ENCODE data around the gene HTT. TPM values are rescaled to one million over a fixed set of nuclear protein-coding genes. Genes with fewer than 3 reads are reported as not detected.

The HTT gene
- polyA plus RNA-seq, 3 donors, result 1.8 to 27.1 (median 3.0) TPM

- DNase-seq, result peak; percentile 10 to 27 (median 19)
- Histone ChIP-seq H3K9ac (ENCODE audit: insufficient read depth, low read length, poor library complexity, severe bottlenecking) (peak overlapping the region; percentile 91), H3K4me1 (ENCODE audit: control insufficient read depth in 1 of 2, insufficient read depth in 2 of 2, low read length in 2 of 2) (peaks cover 44 to 64% of the 10 kb centered on the region in 2 donors)
Measured at GRCh38 chr4:3040452-3041191, 33.9 kb upstream of the HTT start.

More at GRCh38 chr4:3040452-3041191, 33.9 kb upstream of the HTT start:
- H3K27me3 Mint-ChIP-seq (ENCODE audit: low read depth in 3 of 3), result peaks cover 8 to 41% (median 18%) of the 10 kb centered on the region in 3 donors
- Histone ChIP-seq H3K27me3 (ENCODE audit: control insufficient read depth in 2 of 2, insufficient read depth in 2 of 2, low read length in 2 of 2) (peaks cover 0 to 3% of the 10 kb centered on the region in 2 donors), H2AFZ (ENCODE audit: insufficient read depth, low read depth, low read length, poor library complexity, severe bottlenecking) (peak overlapping the region; percentile 67), H3K4me3 (replicated peaks in 1 of 3; ENCODE audit: low read depth in 2 of 3, low read length in 3 of 3) (peak overlapping the region; percentile 35 to 77 (median 58)), H3K79me2 (ENCODE audit: insufficient read depth, low read length) (peaks cover 13% of the 10 kb centered on the region), H3K4me2 (replicated peaks; ENCODE audit: extremely low read depth, low read length, poor library complexity, severe bottlenecking) (peak overlapping the region; percentile 80), H4K20me1 (ENCODE audit: insufficient read depth, low read length) (no peaks in the 10 kb centered on the region), H3K27ac (ENCODE audit: low read depth in 1 of 2, low read length in 2 of 2) (peak overlapping the region in 1 of 2 donors; percentile 98), H3K36me3 (replicated peaks in 1 of 2; ENCODE audit: control insufficient read depth in 1 of 2, insufficient read depth in 2 of 2, low read length in 2 of 2) (no peaks in the 10 kb centered on the region), H3K9me3 (replicated peaks in 1 of 2; ENCODE audit: control insufficient read depth in 1 of 2, insufficient read depth in 1 of 2, low read length in 2 of 2) (peaks cover 0 to 2% of the 10 kb centered on the region in 2 donors)
- peaks cover 50% of the 10 kb centered on the region for H3K4me1 Mint-ChIP-seq
- peaks cover 0 to 4% (median under 1%) of the 10 kb centered on the region in 7 donors for H3K9me3 Mint-ChIP-seq
- intact Hi-C loops (cut with micrococcal nuclease), result no loop called here
- H3K27ac Mint-ChIP-seq, result peak overlapping the region in 6 of 7 donors; percentile 58 to 95 (median 90)
- H3K36me3 Mint-ChIP-seq, result no peaks in the 10 kb centered on the region
- peak overlapping the region; percentile 84 to 91 for H3K4me3 Mint-ChIP-seq
- TF ChIP-seq CTCF (IDR thresholded peaks at IDR 0.05), result no peak
- WGBS (ENCODE audit: insufficient coverage), result 68% methylated on average over 17 of the region's 28 CpGs
